GM12878 (cell line): Measurements from ENCODE around the gene BRCA1. TPM values are rescaled to one million over a fixed set of nuclear protein-coding genes. Genes with fewer than 3 reads are reported as not detected.

Experiments used
- ELK1 ChIP-seq: IDR thresholded peaks from 2 replicates; pipeline ENCODE4 v1.6.1; 2012; ENCODE audit warnings: low read depth, low read length, improper control_type of control experiment
- FOS ChIP-seq: IDR thresholded peaks from 3 replicates; pipeline ENCODE4 v1.6.1; 2011; ENCODE audit warnings: borderline replicate concordance; ENCODE audit not compliant: insufficient read length; ENCODE audit errors: extremely low read depth
- IKZF1 ChIP-seq: fragments of 450-650 bp; conservative IDR thresholded peaks from 2 replicates; pipeline ENCODE4 v1.6.1; 2017; ENCODE audit warnings: antibody characterized with exemption, mild to moderate bottlenecking
- KAT2A ChIP-seq: conservative IDR thresholded peaks from 2 replicates; pipeline ENCODE4 v1.6.1; 2011; ENCODE audit warnings: low read depth, low read length; ENCODE audit not compliant: control insufficient read depth
- NBN ChIP-seq: fragments of 450-650 bp; IDR thresholded peaks from 2 replicates; pipeline ENCODE4 v1.6.1; 2016
- NR2F1 ChIP-seq: fragments of 450-650 bp; conservative IDR thresholded peaks from 2 replicates; pipeline ENCODE4 v1.6.1; 2017; ENCODE audit warnings: mild to moderate bottlenecking
- POU2F2 ChIP-seq: IDR thresholded peaks from 3 replicates; pipeline ENCODE4 v1.6.1; 2011; ENCODE audit warnings: low read depth, mild to moderate bottlenecking, low read length, borderline replicate concordance
- PRDM15 ChIP-seq: fragments of 450-650 bp; formaldehyde crosslinking; IDR thresholded peaks from 2 replicates; pipeline ENCODE4 v1.4.0; 2020; ENCODE audit warnings: mild to moderate bottlenecking, moderate library complexity
- RELB ChIP-seq: fragments of 450-650 bp; IDR thresholded peaks from 2 replicates; pipeline ENCODE4 v1.6.1; 2017; ENCODE audit warnings: low read depth, mild to moderate bottlenecking, moderate library complexity
- SMARCA5 ChIP-seq: fragments of 450-650 bp; IDR thresholded peaks from 2 replicates; pipeline ENCODE4 v1.6.1; 2017; ENCODE audit warnings: mild to moderate bottlenecking
- SMC3 ChIP-seq: IDR thresholded peaks from 2 replicates; pipeline ENCODE4 v1.6.1; 2011; ENCODE audit warnings: low read length, improper control_type of control experiment, borderline replicate concordance
- TAF1 ChIP-seq: IDR thresholded peaks from 2 replicates; pipeline ENCODE4 v1.6.1; 2011; ENCODE audit warnings: mild to moderate bottlenecking, low read depth, low read length, borderline replicate concordance
- ZBTB4 ChIP-seq: fragments of 450-650 bp; formaldehyde crosslinking; IDR thresholded peaks from 2 replicates; pipeline ENCODE4 v1.4.0; 2022; ENCODE audit warnings: mild to moderate bottlenecking, moderate library complexity
- ZBTB40 ChIP-seq: fragments of 450-650 bp; IDR thresholded peaks from 2 replicates; pipeline ENCODE4 v1.6.1; 2016; ENCODE audit warnings: mild to moderate bottlenecking, moderate library complexity, borderline replicate concordance
- ZNF274 ChIP-seq: IDR thresholded peaks from one replicate; pipeline ENCODE4 v1.8.0; 2011; ENCODE audit not compliant: insufficient read length, insufficient read depth
- polyA plus RNA-seq, 11 experiments: library from polyadenylated mRNA; depleted of rRNA in 4 of 11; unstranded in 6 of 11; stranded (reverse) in 5 of 11; fragments of >200 nt; fragmentation: Nextera tagmentation in 4 of 11; fragmentation: Illumina TruSeq in 1 of 11; extraction: Ambion mirVana in 4 of 11; extraction: Trizol in 1 of 11; gene quantifications; 1 replicate in 1 of 11; 2 replicates in 10 of 11; pipeline versions ENCODE4 v1.2.1 to v1.2.3, GENCODE V29; 2011 to 2016; ENCODE audit warnings: inconsistent platforms in 2 of 11, missing spikeins in 2 of 11, low read depth in 1 of 11
- total RNA-seq, 4 experiments: library from RNA; depleted of rRNA in 3 of 4; stranded (reverse); fragments of >200 nt in 3 of 4; fragmentation: Illumina TruSeq in 1 of 4; extraction: Trizol in 1 of 4; gene quantifications; 2 replicates each; pipeline versions ENCODE4 v1.2.1 to v1.2.3, GENCODE V29; 2013 to 2021

BRCA1 gene
- total and polyA plus RNA-seq, 10 of the 15 experiments (the other 5 are each of a cell fraction or from before 2014, with no cell fraction given), result 16.8 to 71.2 (median 44.2) TPM

- TF ChIP-seq NR2F1 (peak; percentile 72), ZBTB4 (no peak), SMARCA5 (no peak), PRDM15 (CRISPR knock-in tag) (no peak), ZNF274 (no peak), KAT2A (no peak), RELB (peak; percentile 51), NBN (peak; percentile 18; the same call in 1 of the 2 replicates), ZBTB40 (no peak), FOS (peak; percentile 79), SMC3 (no peak), TAF1 (peak; percentile 81), POU2F2 (peak; percentile 87; the same call in 2 of the 3 replicates), ELK1 (peak; percentile 65; the same call in 1 of the 2 replicates), IKZF1 (peak; percentile 76)
These were observed 45.8 kb upstream of the BRCA1 start, which contains the start of gene NBR1 (continued) for GRCh38 chr17:43170766-43171585.
